HL-60 (cell line): ENCODE results near the gene OSBPL5.

Experiments used
- GABPA ChIP-seq: IDR thresholded peaks from 2 replicates; pipeline ENCODE4 v1.6.1; 2012; ENCODE audit warnings: low read depth
- REST ChIP-seq: IDR thresholded peaks from 2 replicates; pipeline ENCODE4 v1.6.1; 2012; ENCODE audit warnings: low read depth; ENCODE audit not compliant: insufficient replicate concordance

GRCh38 chr11:3214420-3214699 is 49.2 kb upstream of the OSBPL5 start:
- TF ChIP-seq GABPA (no peak), REST (no peak)
